ENCODE data around the gene FUT6.
"Not testable (repeated sequence)": the region's sequence is repeated elsewhere in the genome, so short reads cannot be mapped to it uniquely, and the experiment has no call there.

The FUT6 gene

GRCh38 chr19:5784581-5785147 is 54.8 kb downstream of the FUT6 start, which contains the start of gene PRR22:
TSS of gene PRR22 (minus strand) at chr19:5784746. CDS start at chr19:5784660, 86 bp downstream.
- DNase-seq: no peak

GRCh38 chr19:5782945-5783919 is 56.3 kb downstream of the FUT6 start:
- DNase-seq: no peak

GRCh38 chr19:5782322-5782721 is 57.2 kb downstream of the FUT6 start:
- DNase-seq: no peak

GRCh38 chr19:5780916-5781315 is 58.6 kb downstream of the FUT6 start:
- not testable (repeated sequence) for DNase-seq

Data from NCI-H345 (cell line).